Spinal cord (tissue), 10 donors: Measurements from ENCODE around the gene EHMT1. TPM values are rescaled to one million over a fixed set of nuclear protein-coding genes. Genes with fewer than 3 reads are reported as not detected.

ENCODE experiments used
- DNase-seq, 6 donors: peaks; one replicate each; pipeline versions ENCODE4 v3.0.0 to v3.0.0-alpha.2; 2013 to 2015; ENCODE audit warnings: low spot score in 6 of 6, low read depth in 4 of 6
- H3K27ac ChIP-seq: one replicate; pipeline ENCODE4 v1.5.1; 2013; ENCODE audit warnings: low read depth, low read length, control low read depth
- H3K27me3 ChIP-seq: one replicate; pipeline ENCODE4 v1.6.1; 2013; ENCODE audit warnings: low read length; ENCODE audit not compliant: control insufficient read depth, insufficient read depth
- H3K36me3 ChIP-seq: one replicate; pipeline ENCODE4 v1.6.1; 2013; ENCODE audit warnings: low read length; ENCODE audit not compliant: control insufficient read depth, insufficient read depth
- H3K4me1 ChIP-seq: one replicate; pipeline ENCODE4 v1.6.1; 2013; ENCODE audit warnings: low read length; ENCODE audit not compliant: control insufficient read depth, insufficient read depth
- H3K4me3 ChIP-seq: one replicate; pipeline ENCODE4 v1.5.1; 2013; ENCODE audit warnings: low read depth, low read length, control low read depth
- H3K9me3 ChIP-seq: one replicate; pipeline ENCODE4 v1.6.1; 2013; ENCODE audit warnings: low read length; ENCODE audit not compliant: control insufficient read depth, insufficient read depth
- WGBS: methylation state at CpG from one replicate; pipeline ENCODE4 v1.1.5; 2013; ENCODE audit warnings: missing lambda C conversion rate; ENCODE audit not compliant: insufficient coverage; 5-methylcytosine and 5-hydroxymethylcytosine counted together
- polyA plus RNA-seq, 2 donors: library from polyadenylated mRNA; unstranded; fragments of 120-200 nt; gene quantifications; one replicate each; pipeline ENCODE4 v1.2.1, GENCODE V29; 2013; ENCODE audit not compliant: insufficient read length in 2 of 2
- total RNA-seq, 2 donors: library from RNA; depleted of rRNA in 1 of 2; stranded (reverse); fragments of 120-200 nt in 1 of 2; fragments of >200 nt in 1 of 2; gene quantifications; one replicate each; pipeline versions ENCODE4 v1.2.3 to v1.2.4, GENCODE V29; 2013 to 2014
- donor health status: healthy.

Gene EHMT1
- total and polyA plus RNA-seq, 4 donors = 35.8 to 86.2 (median 57.1) TPM

DNA sequence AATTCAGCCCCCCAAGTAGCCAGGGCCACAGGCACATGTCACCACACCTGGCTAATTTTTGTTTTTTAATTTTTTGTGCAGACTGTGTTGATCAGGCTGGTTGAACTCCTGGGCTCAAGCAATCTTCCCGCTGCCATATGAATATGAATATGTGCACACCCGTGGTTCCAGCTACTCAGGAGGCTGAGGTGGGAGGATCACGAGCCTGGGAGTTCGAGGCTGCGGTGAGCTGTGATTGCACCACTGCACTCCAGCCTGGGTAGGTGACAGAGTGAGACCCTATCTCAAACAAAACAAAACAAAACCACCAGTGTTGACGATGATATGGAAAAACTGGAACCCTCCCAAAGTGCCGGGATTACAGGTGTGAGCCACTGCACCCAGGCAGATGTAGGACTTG is 32.0 kb downstream of the EHMT1 start:
- Histone ChIP-seq H3K36me3 (peaks cover 36% of the 10 kb centered on the region), H3K4me1 (peaks cover 6% of the 10 kb centered on the region), H3K9me3 (no peaks in the 10 kb centered on the region), H3K27me3 (no peaks in the 10 kb centered on the region), H3K4me3 (no peak overlapping the region), H3K27ac (no peak overlapping the region)
- no peak for DNase-seq
- 100% methylated on average over 2 of the region's 7 CpGs for WGBS

DNA sequence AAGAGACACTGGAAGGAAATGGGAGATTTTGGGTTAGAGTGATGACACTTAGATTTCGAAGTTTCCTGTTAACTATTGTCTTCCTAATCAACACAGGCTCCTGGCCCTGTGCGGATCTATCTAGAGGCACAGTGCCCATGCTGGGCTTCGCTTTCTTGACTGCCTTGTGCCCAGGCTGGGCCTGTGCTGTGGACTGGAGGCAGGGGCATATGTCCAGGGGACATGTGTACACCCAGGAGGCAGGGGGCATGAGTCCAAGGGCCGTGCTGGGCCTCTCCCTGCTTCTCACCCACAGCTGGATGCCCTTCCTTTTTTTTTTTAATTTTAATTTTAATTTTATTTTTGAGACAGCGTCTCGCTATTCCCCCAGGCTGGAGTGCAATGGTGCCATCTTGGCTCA is 37.6 kb downstream of the EHMT1 start:
- Histone ChIP-seq H3K27me3 (no peaks in the 10 kb centered on the region), H3K27ac (no peak overlapping the region), H3K4me1 (no peaks in the 10 kb centered on the region), H3K36me3 (peaks cover 17% of the 10 kb centered on the region), H3K4me3 (no peak overlapping the region), H3K9me3 (no peaks in the 10 kb centered on the region)
- DNase-seq = no peak
- WGBS = 100% methylated on average over 3 of the region's 6 CpGs

DNA sequence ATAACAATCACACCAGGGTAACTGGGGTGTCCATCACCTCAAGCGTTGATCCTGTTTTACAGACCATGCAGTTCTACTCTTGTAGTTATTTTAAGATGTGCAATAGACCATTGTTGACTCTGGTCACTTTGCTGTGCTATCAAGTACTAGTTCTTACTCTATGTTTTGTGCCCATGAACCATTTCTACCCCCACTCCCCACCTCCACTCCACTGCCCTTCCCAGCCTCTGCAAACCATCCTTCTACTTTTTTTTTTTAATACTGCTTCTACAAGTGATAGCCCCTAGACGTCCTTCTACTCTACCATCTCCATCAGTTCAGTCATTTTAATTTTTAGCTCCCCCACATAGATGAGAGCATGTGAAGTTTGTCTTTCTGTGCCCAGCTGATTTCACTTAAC is 38.8 kb downstream of the EHMT1 start:
- no CpG with 5 or more reads among the region's 2 CpGs for WGBS
- no peaks in the 10 kb centered on the region for H3K27me3 ChIP-seq
- no peaks in the 10 kb centered on the region for H3K4me1 ChIP-seq
- DNase-seq = no peak
- H3K27ac ChIP-seq = no peak overlapping the region
- H3K36me3 ChIP-seq = peaks cover 10% of the 10 kb centered on the region
- H3K4me3 ChIP-seq = no peak overlapping the region
- no peaks in the 10 kb centered on the region for H3K9me3 ChIP-seq

DNA sequence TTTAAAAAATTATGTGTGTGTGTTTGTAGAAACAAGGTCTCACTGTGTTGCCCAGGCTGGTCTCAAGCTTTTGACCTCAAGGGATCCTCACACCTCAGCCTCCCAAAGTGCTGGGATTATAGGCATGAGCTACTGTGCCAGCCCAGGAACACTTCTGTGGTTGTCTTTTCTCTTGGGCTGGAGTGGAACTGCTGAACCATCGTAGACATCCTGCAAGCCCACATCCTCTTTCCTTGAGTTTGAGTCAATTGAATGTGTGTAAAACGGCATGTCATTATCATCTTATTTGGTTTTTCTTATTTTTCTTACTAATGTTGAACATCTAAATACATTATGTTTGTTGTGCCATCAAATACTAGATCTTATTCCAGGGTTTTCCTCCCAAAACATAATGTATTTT is 40.0 kb downstream of the EHMT1 start:
- WGBS = no CpG with 5 or more reads among the region's 2 CpGs
- peaks cover 10% of the 10 kb centered on the region for H3K36me3 ChIP-seq
- H3K4me1 ChIP-seq = no peaks in the 10 kb centered on the region
- H3K27me3 ChIP-seq = no peaks in the 10 kb centered on the region
- H3K27ac ChIP-seq = no peak overlapping the region
- no peak for DNase-seq
- H3K9me3 ChIP-seq = no peaks in the 10 kb centered on the region
- no peak overlapping the region for H3K4me3 ChIP-seq

DNA sequence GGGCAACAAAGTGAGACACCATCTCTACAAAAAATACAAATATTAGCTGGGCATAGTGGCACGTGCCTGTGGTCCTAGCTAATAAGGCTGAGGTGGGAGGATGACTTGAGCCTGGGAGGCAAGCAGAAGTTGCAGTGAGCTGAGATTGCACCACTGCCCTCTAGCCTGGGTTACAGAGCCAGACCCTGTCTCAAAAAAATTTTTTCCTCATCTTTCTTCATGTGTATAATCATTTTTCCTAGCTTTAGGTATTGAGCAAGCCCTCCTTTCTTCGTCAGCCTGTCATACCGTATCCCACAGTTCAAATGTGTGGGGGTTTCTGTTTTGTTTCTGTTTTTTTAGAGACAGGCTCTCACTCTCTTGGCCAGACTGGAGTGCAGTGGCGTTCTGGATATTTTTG is 41.3 kb downstream of the EHMT1 start:
- no peak overlapping the region for H3K4me3 ChIP-seq
- DNase-seq = no peak
- peaks cover 3% of the 10 kb centered on the region for H3K36me3 ChIP-seq
- no peaks in the 10 kb centered on the region for H3K27me3 ChIP-seq
- no peaks in the 10 kb centered on the region for H3K9me3 ChIP-seq
- H3K4me1 ChIP-seq = peaks cover 12% of the 10 kb centered on the region
- H3K27ac ChIP-seq = no peak overlapping the region
- WGBS = no CpG with 5 or more reads among the region's 4 CpGs

DNA sequence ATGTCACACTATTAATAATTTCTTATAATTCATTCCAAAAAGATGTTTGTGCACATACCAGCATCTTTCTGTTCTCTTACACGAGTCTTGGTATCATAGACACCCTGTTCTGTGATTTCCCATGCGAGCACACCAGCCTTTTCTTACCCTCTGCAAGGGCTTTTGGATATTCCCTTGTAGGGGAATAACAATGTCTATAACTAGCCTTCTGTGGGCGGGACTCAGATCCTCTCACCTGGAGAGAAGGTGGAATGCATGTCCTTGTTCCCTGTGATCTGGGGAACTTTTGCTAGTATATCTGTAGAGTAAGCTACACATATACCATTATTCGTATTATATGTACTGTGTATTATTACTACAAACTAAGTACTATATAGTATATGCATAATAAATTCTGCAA is 44.8 kb downstream of the EHMT1 start:
- Histone ChIP-seq H3K27ac (no peak overlapping the region), H3K36me3 (peaks cover 4% of the 10 kb centered on the region), H3K9me3 (no peaks in the 10 kb centered on the region), H3K27me3 (no peaks in the 10 kb centered on the region), H3K4me1 (peaks cover 35% of the 10 kb centered on the region), H3K4me3 (no peak overlapping the region)
- DNase-seq = no peak
- no CpG with 5 or more reads among the region's 4 CpGs for WGBS

DNA sequence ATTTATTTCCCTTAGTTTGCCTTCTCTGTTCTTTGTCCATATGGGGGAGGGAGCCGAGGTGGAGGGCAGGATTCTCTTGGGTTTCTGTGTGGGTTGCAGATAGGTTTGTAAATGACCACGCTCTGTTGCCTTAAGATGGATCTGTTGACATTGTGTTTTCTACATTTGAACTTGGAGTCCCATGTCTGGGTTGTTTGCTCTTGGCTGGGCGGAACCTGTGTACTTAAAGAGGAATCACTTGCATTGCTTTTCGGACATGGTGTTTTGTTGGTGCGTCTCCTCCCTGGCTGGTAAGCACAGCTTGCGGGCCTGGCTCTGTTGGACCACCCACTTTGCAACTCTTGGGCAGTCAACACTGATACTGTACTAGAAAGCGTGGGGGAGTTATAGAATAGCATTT is 45.9 kb downstream of the EHMT1 start:
- Histone ChIP-seq H3K27ac (no peak overlapping the region), H3K36me3 (peaks cover 10% of the 10 kb centered on the region), H3K9me3 (no peaks in the 10 kb centered on the region), H3K4me3 (no peak overlapping the region), H3K4me1 (peaks cover 35% of the 10 kb centered on the region), H3K27me3 (no peaks in the 10 kb centered on the region)
- DNase-seq = peak in 2 of 6 donors; percentile 38 to 42
- 47% methylated on average over 6 of the region's 7 CpGs for WGBS

DNA sequence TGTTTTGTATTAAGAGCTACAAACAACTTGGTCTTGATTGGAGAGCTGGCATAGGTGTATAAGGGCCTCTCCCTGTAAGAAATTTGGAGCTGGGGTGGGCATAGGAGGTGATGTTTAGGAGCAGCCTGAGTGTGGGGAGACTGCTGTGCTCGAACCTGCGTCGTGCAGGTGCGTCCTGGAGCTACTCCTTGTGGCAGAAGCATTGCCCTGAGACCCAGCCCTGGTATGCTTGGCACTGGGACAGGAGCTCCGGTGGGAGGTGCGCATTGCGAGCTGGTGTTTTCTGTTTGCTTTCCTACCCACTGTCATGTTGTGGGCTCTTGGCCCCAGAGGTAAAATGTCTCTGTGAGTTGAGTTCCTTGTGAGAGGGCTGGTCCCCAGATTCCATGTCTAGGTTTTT is 46.4 kb downstream of the EHMT1 start:
- H3K4me1 ChIP-seq = peaks cover 36% of the 10 kb centered on the region
- H3K4me3 ChIP-seq = no peak overlapping the region
- 85% methylated on average over 4 of the region's 7 CpGs for WGBS
- H3K27ac ChIP-seq = peak overlapping the region; percentile 58
- no peak for DNase-seq
- peaks cover 11% of the 10 kb centered on the region for H3K36me3 ChIP-seq
- H3K9me3 ChIP-seq = no peaks in the 10 kb centered on the region
- H3K27me3 ChIP-seq = no peaks in the 10 kb centered on the region

DNA sequence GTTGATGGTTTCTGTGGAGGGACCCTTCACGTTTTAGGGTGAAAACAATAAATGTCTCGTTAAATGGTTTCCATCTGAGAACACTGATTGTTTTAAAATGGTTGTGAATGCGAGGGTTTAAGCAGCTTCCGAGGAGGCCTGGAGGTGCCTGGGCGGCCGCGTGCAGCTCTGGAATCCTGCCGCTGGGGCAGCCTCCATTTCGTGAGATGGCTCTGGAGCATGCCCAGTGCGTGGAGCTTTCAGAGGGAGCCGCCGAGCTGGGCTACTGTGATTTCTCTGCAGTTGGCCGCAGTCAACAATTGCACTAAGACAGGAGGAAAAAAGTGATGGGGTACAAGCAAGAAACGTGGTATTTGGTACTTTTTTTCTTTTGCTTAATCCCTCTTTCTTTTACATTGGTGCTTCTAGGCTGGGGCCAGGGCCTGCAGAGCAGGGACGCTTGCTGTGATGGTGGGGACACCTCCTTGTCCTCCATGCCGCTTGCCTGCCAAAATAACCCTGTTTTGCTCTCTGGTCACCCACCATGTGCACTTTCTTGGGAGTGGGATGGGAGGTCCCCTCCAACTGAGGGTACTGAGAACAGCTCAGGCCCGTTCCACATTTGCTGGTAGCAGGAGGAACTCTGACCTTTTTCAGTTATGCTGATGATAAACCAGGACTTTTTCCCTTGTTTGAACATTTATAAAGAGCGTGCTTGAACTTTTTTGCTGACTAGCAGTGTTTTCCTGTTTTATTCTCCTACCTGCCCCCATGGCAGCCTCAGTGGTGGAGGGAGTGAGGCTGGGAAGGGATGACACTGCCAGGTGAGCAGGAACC is 47.1 kb downstream of the EHMT1 start:
- Histone ChIP-seq H3K27ac (peak overlapping the region; percentile 58), H3K36me3 (peaks cover 14% of the 10 kb centered on the region), H3K27me3 (no peaks in the 10 kb centered on the region), H3K4me3 (no peak overlapping the region), H3K4me1 (peaks cover 41% of the 10 kb centered on the region), H3K9me3 (no peaks in the 10 kb centered on the region)
- DNase-seq = peak in 2 of 6 donors; percentile 88 to 92
- WGBS = 18% methylated on average over 14 of the region's 18 CpGs

DNA sequence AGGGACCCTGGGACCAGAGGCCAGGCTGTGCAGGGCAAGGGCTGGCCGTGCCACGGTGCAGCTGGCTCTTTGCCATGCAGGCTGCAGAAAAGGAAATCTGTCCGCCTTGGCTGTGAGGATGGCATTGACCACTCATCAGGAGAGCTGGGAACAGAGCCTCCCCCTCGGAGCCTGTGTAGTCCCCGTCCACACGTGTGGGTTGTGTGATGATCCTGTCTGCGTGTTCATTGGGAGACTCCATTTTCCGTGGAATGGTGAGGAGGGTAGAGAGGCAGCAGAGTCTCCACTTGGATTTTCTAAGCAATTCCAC is 47.7 kb downstream of the EHMT1 start:
- H3K4me3 ChIP-seq = no peak overlapping the region
- no peaks in the 10 kb centered on the region for H3K9me3 ChIP-seq
- H3K4me1 ChIP-seq = peaks cover 41% of the 10 kb centered on the region
- peaks cover 14% of the 10 kb centered on the region for H3K36me3 ChIP-seq
- DNase-seq = peak in 2 of 6 donors; percentile 50 to 68
- 12% methylated on average over 6 of the region's 8 CpGs for WGBS
- no peak overlapping the region for H3K27ac ChIP-seq
- no peaks in the 10 kb centered on the region for H3K27me3 ChIP-seq
